Loucy (cell line): ENCODE results near the gene TMSB10.

ENCODE experiments used
- EZH2phosphoT487 ChIP-seq: fragments of 200-600 bp; IDR thresholded peaks from 2 replicates; pipeline ENCODE4 v1.6.1; 2018; ENCODE audit warnings: antibody characterized with exemption, mild to moderate bottlenecking, moderate library complexity, borderline replicate concordance
- TF ChIP-seq, protein P1 (sequence below): fragments of 200-600 bp; sonication (generic); conservative IDR thresholded peaks from 2 replicates; pipeline ENCODE4 v1.5.1; 2014; ENCODE audit warnings: mild to moderate bottlenecking, antibody characterized with exemption, low read length

DNA sequence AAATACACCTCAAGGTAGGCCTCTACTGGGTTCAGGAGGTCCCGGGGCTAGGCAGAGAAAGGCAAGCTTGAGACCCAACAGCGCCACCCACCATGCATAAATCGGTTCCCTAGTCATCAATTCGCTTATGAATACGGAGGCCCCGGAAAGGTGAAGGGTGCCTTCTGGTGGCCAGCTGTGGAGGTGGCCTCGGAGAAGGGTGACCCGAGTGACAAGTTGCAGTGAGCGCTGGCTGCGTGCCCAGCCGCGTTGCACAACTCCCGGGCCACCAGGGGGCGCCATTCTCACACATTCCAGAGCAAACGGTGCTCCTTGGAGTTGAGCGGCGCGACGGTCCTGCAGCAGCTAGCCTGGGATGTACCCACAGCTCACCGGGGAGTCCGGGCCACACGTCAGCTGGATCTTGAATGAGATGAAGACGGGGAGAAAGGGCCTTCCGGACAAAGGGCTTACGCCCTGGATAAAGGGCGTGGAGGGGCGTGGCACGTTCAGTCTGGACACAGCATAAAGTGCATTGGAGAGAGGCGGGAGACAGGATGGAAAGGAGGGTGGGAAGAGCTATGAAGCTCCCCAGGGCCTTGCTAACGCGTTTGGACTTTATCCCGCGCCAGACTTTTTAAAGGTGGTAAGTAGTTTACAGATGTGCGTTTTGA is 20.4 kb downstream of the TMSB10 start:
- TF ChIP-seq, protein P1, sequence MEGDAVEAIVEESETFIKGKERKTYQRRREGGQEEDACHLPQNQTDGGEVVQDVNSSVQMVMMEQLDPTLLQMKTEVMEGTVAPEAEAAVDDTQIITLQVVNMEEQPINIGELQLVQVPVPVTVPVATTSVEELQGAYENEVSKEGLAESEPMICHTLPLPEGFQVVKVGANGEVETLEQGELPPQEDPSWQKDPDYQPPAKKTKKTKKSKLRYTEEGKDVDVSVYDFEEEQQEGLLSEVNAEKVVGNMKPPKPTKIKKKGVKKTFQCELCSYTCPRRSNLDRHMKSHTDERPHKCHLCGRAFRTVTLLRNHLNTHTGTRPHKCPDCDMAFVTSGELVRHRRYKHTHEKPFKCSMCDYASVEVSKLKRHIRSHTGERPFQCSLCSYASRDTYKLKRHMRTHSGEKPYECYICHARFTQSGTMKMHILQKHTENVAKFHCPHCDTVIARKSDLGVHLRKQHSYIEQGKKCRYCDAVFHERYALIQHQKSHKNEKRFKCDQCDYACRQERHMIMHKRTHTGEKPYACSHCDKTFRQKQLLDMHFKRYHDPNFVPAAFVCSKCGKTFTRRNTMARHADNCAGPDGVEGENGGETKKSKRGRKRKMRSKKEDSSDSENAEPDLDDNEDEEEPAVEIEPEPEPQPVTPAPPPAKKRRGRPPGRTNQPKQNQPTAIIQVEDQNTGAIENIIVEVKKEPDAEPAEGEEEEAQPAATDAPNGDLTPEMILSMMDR = peak; percentile 98
- no peak for TF ChIP-seq EZH2phosphoT487
